PC-9 (cell line): ENCODE results near the gene OR2B2.

Source experiments
- CTCF ChIP-seq: fragments of 200-600 bp; sonication (generic); conservative IDR thresholded peaks from 2 replicates; pipeline ENCODE4 v1.6.1; 2017; ENCODE audit warnings: mixed run types, antibody characterized with exemption, mild to moderate bottlenecking, moderate library complexity
- EZH2 ChIP-seq: fragments of 200-600 bp; sonication (generic); IDR thresholded peaks from 2 replicates; pipeline ENCODE4 v1.8.0; 2017; ENCODE audit warnings: antibody characterized with exemption, low read depth

- TF ChIP-seq CTCF (no peak), EZH2 (no peak)
Measured at GRCh38 chr6:27890445-27891319, 21.5 kb downstream of the OR2B2 start.
